ENCODE measurements around the gene RHOV.

DNA sequence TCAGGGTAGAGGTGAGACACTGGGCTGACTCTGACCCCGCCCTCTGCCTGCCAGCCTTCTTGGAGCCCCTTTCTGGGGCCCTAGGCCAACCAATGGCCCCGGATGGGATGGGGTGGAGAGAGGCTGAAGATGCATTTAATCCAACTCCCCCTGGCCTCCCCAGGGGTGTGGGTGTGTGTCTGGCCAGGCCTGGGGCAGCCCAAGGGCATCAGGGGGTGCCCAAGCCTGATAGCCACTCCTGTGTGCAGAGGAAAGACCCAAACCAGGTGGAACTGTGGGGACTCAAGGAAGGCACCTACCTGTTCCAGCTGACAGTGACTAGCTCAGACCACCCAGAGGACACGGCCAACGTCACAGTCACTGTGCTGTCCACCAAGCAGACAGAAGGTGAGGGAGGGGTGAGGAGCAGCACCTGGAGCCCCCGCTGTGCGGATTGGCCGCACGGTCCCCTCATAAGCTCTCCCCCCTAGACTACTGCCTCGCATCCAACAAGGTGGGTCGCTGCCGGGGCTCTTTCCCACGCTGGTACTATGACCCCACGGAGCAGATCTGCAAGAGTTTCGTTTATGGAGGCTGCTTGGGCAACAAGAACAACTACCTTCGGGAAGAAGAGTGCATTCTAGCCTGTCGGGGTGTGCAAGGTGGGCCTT lies 20.7 kb downstream of the RHOV start:
- TF ChIP-seq, protein P1, sequence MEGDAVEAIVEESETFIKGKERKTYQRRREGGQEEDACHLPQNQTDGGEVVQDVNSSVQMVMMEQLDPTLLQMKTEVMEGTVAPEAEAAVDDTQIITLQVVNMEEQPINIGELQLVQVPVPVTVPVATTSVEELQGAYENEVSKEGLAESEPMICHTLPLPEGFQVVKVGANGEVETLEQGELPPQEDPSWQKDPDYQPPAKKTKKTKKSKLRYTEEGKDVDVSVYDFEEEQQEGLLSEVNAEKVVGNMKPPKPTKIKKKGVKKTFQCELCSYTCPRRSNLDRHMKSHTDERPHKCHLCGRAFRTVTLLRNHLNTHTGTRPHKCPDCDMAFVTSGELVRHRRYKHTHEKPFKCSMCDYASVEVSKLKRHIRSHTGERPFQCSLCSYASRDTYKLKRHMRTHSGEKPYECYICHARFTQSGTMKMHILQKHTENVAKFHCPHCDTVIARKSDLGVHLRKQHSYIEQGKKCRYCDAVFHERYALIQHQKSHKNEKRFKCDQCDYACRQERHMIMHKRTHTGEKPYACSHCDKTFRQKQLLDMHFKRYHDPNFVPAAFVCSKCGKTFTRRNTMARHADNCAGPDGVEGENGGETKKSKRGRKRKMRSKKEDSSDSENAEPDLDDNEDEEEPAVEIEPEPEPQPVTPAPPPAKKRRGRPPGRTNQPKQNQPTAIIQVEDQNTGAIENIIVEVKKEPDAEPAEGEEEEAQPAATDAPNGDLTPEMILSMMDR (IDR thresholded peaks at IDR 0.05 in 2 of 3, conservative IDR thresholded peaks at IDR 0.05 in 1 of 3; ENCODE audit: control insufficient read depth in 2 of 3, extremely low read depth in 1 of 3, insufficient read depth in 1 of 3, low read depth in 3 of 3, low read length in 3 of 3), result no peak
- no peak for TF ChIP-seq GABPA (IDR thresholded peaks at IDR 0.05; ENCODE audit: low read depth)
- no peak for TF ChIP-seq ZZZ3 (IDR thresholded peaks at IDR 0.05; ENCODE audit: control insufficient read depth, insufficient read length, low read depth)
- no peak for TF ChIP-seq MXI1 (IDR thresholded peaks at IDR 0.05; ENCODE audit: low read depth, low read length)
- TF ChIP-seq POLR2AphosphoS5 (IDR thresholded peaks at IDR 0.05; ENCODE audit: low read length), result no peak
- no peak for TF ChIP-seq CREB1 (IDR thresholded peaks at IDR 0.05; ENCODE audit: low read depth)
- no peak for TF ChIP-seq RCOR1 (conservative IDR thresholded peaks at IDR 0.05; ENCODE audit: low read depth, low read length)
- TF ChIP-seq SMC3 (IDR thresholded peaks at IDR 0.05; ENCODE audit: borderline replicate concordance, low read length), result no peak
- no peak for TF ChIP-seq BACH1 (IDR thresholded peaks at IDR 0.05; ENCODE audit: borderline replicate concordance)
- no peak for TF ChIP-seq EZH2 (IDR thresholded peaks at IDR 0.05; ENCODE audit: borderline replicate concordance, control insufficient read depth, low read depth, low read length)
- TF ChIP-seq POLR2A (IDR thresholded peaks at IDR 0.05; ENCODE audit: low read depth, low read length), result no peak
